WTC11 (cell line): ENCODE data around the gene ATXN8OS. TPM values are rescaled to one million over a fixed set of nuclear protein-coding genes. Genes with fewer than 3 reads are reported as not detected.
A peak's percentile ranks its signal among the peaks of the same experiment; 100 is the strongest.
"Not testable (repeated sequence)": the region's sequence is repeated elsewhere in the genome, so short reads cannot be mapped to it uniquely, and the experiment has no call there.

ENCODE experiments used
- ATAC-seq: fragments of 200-7000 bp; cut with Tn5 transposase; 2 replicates; pipeline ENCODE4 v1.10.0; 2021; ENCODE audit warnings: mild to moderate bottlenecking, moderate library complexity
- CTCF ChIA-PET: fragments of 300-600 bp; sonication (Branson Sonifier 250); formaldehyde crosslinking; loops from one replicate; lab custom pipeline; 2021; ENCODE audit warnings: antibody characterized with exemption; lab: Charles Lee
- POLR2A ChIA-PET: fragments of 350-600 bp; sonication (Branson Sonifier 250); formaldehyde crosslinking; loops from one replicate; lab custom pipeline; 2021; ENCODE audit warnings: antibody characterized with exemption; lab: Charles Lee
- DNase-seq: peaks from one replicate; pipeline ENCODE4 v3.0.0; 2021; ENCODE audit warnings: low spot score
- H3K27ac Mint-ChIP-seq: 2 replicates; pipeline ENCODE4 v1.8.0; 2021; ENCODE audit warnings: mixed read lengths
- H3K27me3 Mint-ChIP-seq: 2 replicates; pipeline ENCODE4 v1.8.0; 2021; ENCODE audit warnings: low read depth, mild to moderate bottlenecking, moderate library complexity, mixed read lengths
- H3K36me3 Mint-ChIP-seq: 2 replicates; pipeline ENCODE4 v1.8.0; 2021; ENCODE audit warnings: mixed read lengths
- H3K4me1 Mint-ChIP-seq: 2 replicates; pipeline ENCODE4 v1.8.0; 2022; ENCODE audit warnings: mixed read lengths
- H3K4me3 Mint-ChIP-seq: 2 replicates; pipeline ENCODE4 v1.8.0; 2021; ENCODE audit warnings: mild to moderate bottlenecking, moderate library complexity, mixed read lengths
- H3K9me3 Mint-ChIP-seq: 2 replicates; pipeline ENCODE4 v1.8.0; 2021; ENCODE audit warnings: mixed read lengths
- E2F1 ChIP-seq: sonication (generic); formaldehyde crosslinking; IDR thresholded peaks from 2 replicates; pipeline ENCODE4 v1.8.0; 2022; ENCODE audit warnings: mild to moderate bottlenecking, missing genetic modification reagents
- EMX1 ChIP-seq: fragments of 250-450 bp; sonication (Bioruptor Pico); IDR thresholded peaks from 2 replicates; pipeline ENCODE4 v1.8.0; 2021; ENCODE audit warnings: mild to moderate bottlenecking
- ERG ChIP-seq: fragments of 250-450 bp; sonication (Bioruptor Pico); IDR thresholded peaks from 2 replicates; pipeline ENCODE4 v1.8.0; 2021; ENCODE audit warnings: mild to moderate bottlenecking
- FOXK1 ChIP-seq: sonication (generic); formaldehyde crosslinking; IDR thresholded peaks from 2 replicates; pipeline ENCODE4 v1.8.0; 2022; ENCODE audit warnings: mild to moderate bottlenecking, moderate library complexity, missing genetic modification reagents
- GTF2I ChIP-seq: fragments of 250-450 bp; sonication (Bioruptor Pico); conservative IDR thresholded peaks from 2 replicates; pipeline ENCODE4 v1.4.0; 2021; ENCODE audit warnings: mild to moderate bottlenecking
- NFE2L1 ChIP-seq: sonication (generic); formaldehyde crosslinking; IDR thresholded peaks from 2 replicates; pipeline ENCODE4 v1.8.1; 2023; ENCODE audit warnings: missing genetic modification reagents
- PRDM15 ChIP-seq: sonication (generic); formaldehyde crosslinking; IDR thresholded peaks from 2 replicates; pipeline ENCODE4 v1.8.0; 2022; ENCODE audit warnings: missing genetic modification reagents
- PREB ChIP-seq: sonication (generic); formaldehyde crosslinking; IDR thresholded peaks from 2 replicates; pipeline ENCODE4 v1.8.1; 2022; ENCODE audit warnings: mild to moderate bottlenecking, missing genetic modification reagents, moderate library complexity, borderline replicate concordance
- ZNF317 ChIP-seq: sonication (generic); formaldehyde crosslinking; IDR thresholded peaks from 2 replicates; pipeline ENCODE4 v1.8.1; 2023; ENCODE audit warnings: low read depth, mild to moderate bottlenecking, moderate library complexity, missing genetic modification reagents, borderline replicate concordance
- ZNF423 ChIP-seq: fragments of 250-450 bp; sonication (Bioruptor Pico); IDR thresholded peaks from 2 replicates; pipeline ENCODE4 v2.1.2; 2022; ENCODE audit warnings: mild to moderate bottlenecking, moderate library complexity
- ZNF425 ChIP-seq: fragments of 250-450 bp; sonication (Bioruptor Pico); conservative IDR thresholded peaks from 2 replicates; pipeline ENCODE4 v1.9.0; 2021; ENCODE audit warnings: mild to moderate bottlenecking
- total RNA-seq: library from RNA; stranded (reverse); gene quantifications from 3 replicates; pipeline ENCODE4 v1.2.3, GENCODE V29; 2021
- TF ChIP-seq, protein P1 (sequence below): sonication (generic); formaldehyde crosslinking; IDR thresholded peaks from 2 replicates; pipeline ENCODE4 v1.8.1; 2023; ENCODE audit warnings: mild to moderate bottlenecking, missing genetic modification reagents
- TF ChIP-seq, protein P2 (sequence below): sonication (generic); formaldehyde crosslinking; IDR thresholded peaks from 2 replicates; pipeline ENCODE4 v1.8.1; 2023; ENCODE audit warnings: mild to moderate bottlenecking, missing genetic modification reagents, borderline replicate concordance
- TF ChIP-seq, protein P3 (sequence below): sonication (generic); formaldehyde crosslinking; IDR thresholded peaks from 2 replicates; pipeline ENCODE4 v1.8.1; 2023; ENCODE audit warnings: mild to moderate bottlenecking, missing genetic modification reagents, moderate library complexity
- TF ChIP-seq, protein P4 (sequence below): sonication (generic); formaldehyde crosslinking; IDR thresholded peaks from 2 replicates; pipeline ENCODE4 v1.8.1; 2022; ENCODE audit warnings: low read depth, mild to moderate bottlenecking, moderate library complexity, missing genetic modification reagents, borderline replicate concordance

ATXN8OS gene
- total RNA-seq, 1 experiment from 2014 or later, result not detected

DNA sequence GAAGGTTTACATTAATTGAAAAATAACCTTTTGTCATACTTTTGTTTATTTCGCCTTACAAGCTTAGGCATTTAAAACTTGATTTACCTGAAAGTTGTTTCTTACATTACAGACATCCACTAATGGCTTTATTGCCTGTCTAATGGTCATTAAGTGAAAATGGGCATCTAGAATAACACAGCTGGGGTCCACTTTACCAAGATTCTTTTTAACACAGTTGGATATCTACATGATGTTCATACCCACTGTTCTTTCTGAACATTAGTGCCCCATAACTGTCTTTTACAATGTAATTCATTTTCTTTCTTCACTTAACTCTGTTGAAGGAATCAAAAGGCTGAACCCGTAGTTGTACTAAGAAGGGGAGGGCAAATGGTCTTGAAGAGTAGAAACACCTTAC, 20.5 kb downstream of the ATXN8OS start (continued):
- TF ChIP-seq ZNF425 (no peak), E2F1 (CRISPR knock-in tag) (no peak), EMX1 (CRISPR knock-in tag) (no peak), ZNF317 (CRISPR knock-in tag) (no peak), FOXK1 (CRISPR knock-in tag) (no peak)
- TF ChIP-seq, protein P1, sequence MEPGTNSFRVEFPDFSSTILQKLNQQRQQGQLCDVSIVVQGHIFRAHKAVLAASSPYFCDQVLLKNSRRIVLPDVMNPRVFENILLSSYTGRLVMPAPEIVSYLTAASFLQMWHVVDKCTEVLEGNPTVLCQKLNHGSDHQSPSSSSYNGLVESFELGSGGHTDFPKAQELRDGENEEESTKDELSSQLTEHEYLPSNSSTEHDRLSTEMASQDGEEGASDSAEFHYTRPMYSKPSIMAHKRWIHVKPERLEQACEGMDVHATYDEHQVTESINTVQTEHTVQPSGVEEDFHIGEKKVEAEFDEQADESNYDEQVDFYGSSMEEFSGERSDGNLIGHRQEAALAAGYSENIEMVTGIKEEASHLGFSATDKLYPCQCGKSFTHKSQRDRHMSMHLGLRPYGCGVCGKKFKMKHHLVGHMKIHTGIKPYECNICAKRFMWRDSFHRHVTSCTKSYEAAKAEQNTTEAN (CRISPR knock-in tag), result no peak

DNA sequence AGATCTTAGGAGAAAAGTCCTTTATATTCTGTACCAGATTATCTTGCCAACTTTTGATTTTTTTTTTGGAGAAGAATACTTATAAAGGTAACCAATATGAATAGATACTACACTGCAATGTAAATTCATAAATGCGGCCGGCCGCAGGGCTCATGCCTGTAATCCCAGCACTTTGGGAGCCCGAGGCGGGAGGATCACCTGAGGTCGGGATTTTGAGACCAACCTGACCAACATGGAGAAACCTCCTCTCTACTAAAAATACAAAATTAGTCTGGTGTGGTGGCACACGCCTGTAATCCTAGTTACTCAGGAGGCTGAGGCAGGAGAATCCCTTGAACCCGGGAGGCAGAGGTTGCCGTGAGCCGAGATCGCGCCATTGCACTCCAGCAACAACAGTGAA, 35.0 kb downstream of the ATXN8OS start:
- ATAC-seq, H3K36me3 Mint-ChIP-seq, CTCF ChIA-PET, H3K4me3 Mint-ChIP-seq, POLR2A ChIA-PET, H3K27ac Mint-ChIP-seq, H3K9me3 Mint-ChIP-seq, DNase-seq, H3K4me1 Mint-ChIP-seq, H3K27me3 Mint-ChIP-seq: not testable (repeated sequence)

DNA sequence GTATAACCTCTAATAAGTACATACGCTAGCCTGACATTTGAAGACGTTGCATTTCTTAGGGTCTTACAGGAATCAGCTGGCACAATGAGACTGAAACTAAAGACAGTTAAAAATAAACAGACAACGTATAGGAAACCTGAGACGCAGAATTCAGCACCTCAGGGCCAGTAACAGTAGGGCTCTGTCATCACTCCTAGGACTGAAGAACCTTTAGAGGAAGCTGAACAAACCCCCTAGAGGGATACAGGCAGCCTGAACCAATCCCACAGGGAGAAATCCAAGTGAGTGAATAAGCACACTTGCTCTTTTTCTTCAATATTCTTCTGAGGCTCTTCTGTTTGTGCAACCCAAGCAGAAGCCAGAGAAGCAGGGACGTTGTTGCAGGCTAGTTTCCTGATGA, 54.5 kb downstream of the ATXN8OS start:
- Mint-ChIP-seq H3K27ac (no peak overlapping the region), H3K36me3 (no peaks in the 10 kb centered on the region), H3K27me3 (no peaks in the 10 kb centered on the region; the same call in 1 of the 2 replicates), H3K4me3 (no peak overlapping the region), H3K9me3 (no peaks in the 10 kb centered on the region), H3K4me1 (peaks cover 5% of the 10 kb centered on the region)
- no peak for DNase-seq
- ChIA-PET POLR2A (no interaction called here), CTCF (no interaction called here)
- ATAC-seq, result peak; percentile 90
- TF ChIP-seq PRDM15, result no peak
- TF ChIP-seq, protein P2, sequence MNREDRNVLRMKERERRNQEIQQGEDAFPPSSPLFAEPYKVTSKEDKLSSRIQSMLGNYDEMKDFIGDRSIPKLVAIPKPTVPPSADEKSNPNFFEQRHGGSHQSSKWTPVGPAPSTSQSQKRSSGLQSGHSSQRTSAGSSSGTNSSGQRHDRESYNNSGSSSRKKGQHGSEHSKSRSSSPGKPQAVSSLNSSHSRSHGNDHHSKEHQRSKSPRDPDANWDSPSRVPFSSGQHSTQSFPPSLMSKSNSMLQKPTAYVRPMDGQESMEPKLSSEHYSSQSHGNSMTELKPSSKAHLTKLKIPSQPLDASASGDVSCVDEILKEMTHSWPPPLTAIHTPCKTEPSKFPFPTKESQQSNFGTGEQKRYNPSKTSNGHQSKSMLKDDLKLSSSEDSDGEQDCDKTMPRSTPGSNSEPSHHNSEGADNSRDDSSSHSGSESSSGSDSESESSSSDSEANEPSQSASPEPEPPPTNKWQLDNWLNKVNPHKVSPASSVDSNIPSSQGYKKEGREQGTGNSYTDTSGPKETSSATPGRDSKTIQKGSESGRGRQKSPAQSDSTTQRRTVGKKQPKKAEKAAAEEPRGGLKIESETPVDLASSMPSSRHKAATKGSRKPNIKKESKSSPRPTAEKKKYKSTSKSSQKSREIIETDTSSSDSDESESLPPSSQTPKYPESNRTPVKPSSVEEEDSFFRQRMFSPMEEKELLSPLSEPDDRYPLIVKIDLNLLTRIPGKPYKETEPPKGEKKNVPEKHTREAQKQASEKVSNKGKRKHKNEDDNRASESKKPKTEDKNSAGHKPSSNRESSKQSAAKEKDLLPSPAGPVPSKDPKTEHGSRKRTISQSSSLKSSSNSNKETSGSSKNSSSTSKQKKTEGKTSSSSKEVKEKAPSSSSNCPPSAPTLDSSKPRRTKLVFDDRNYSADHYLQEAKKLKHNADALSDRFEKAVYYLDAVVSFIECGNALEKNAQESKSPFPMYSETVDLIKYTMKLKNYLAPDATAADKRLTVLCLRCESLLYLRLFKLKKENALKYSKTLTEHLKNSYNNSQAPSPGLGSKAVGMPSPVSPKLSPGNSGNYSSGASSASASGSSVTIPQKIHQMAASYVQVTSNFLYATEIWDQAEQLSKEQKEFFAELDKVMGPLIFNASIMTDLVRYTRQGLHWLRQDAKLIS (CRISPR knock-in tag), result no peak
- TF ChIP-seq, protein P3, sequence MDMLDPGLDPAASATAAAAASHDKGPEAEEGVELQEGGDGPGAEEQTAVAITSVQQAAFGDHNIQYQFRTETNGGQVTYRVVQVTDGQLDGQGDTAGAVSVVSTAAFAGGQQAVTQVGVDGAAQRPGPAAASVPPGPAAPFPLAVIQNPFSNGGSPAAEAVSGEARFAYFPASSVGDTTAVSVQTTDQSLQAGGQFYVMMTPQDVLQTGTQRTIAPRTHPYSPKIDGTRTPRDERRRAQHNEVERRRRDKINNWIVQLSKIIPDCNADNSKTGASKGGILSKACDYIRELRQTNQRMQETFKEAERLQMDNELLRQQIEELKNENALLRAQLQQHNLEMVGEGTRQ (CRISPR knock-in tag), result no peak
- no peak for TF ChIP-seq ZNF423 (CRISPR knock-in tag)
- no peak for TF ChIP-seq ERG
- no peak for TF ChIP-seq GTF2I (CRISPR knock-in tag)
- TF ChIP-seq NFE2L1 (CRISPR knock-in tag), result no peak
- no peak for TF ChIP-seq PREB (CRISPR knock-in tag)
- TF ChIP-seq, protein P4, sequence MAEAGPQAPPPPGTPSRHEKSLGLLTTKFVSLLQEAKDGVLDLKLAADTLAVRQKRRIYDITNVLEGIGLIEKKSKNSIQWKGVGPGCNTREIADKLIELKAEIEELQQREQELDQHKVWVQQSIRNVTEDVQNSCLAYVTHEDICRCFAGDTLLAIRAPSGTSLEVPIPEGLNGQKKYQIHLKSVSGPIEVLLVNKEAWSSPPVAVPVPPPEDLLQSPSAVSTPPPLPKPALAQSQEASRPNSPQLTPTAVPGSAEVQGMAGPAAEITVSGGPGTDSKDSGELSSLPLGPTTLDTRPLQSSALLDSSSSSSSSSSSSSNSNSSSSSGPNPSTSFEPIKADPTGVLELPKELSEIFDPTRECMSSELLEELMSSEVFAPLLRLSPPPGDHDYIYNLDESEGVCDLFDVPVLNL (CRISPR knock-in tag), result no peak
